Panc1 (cell line): ENCODE data around the gene DCXR. TPM values are rescaled to one million over a fixed set of nuclear protein-coding genes. Genes with fewer than 3 reads are reported as not detected.

ENCODE experiments used
- ATAC-seq: fragments of 200-7000 bp; cut with Tn5 transposase; 2 replicates; pipeline ENCODE4 v1.9.1; 2020; ENCODE audit warnings: mild to moderate bottlenecking, moderate library complexity
- BruUV-seq: library from RNA; stranded (reverse); fragments of 400-500 nt; replicated peaks from 2 replicates; lab custom pipeline; 2021; lab: Mats Ljungman, UMichigan
- CTCF ChIA-PET: fragments of 300-600 bp; sonication (Branson Sonifier 250); formaldehyde crosslinking; loops from one replicate; lab custom pipeline; 2022; ENCODE audit warnings: antibody characterized with exemption; lab: Charles Lee
- POLR2A ChIA-PET: fragments of 300-600 bp; sonication (Branson Sonifier 250); formaldehyde crosslinking; loops from one replicate; lab custom pipeline; 2022; ENCODE audit warnings: antibody characterized with exemption; lab: Charles Lee
- DNase-seq: peaks from one replicate; pipeline ENCODE4 v3.0.0-alpha.2; 2010; ENCODE audit warnings: low read depth, low spot score
- H3K27ac ChIP-seq: 2 replicates; pipeline ENCODE4 v1.5.1; 2011; ENCODE audit warnings: mild to moderate bottlenecking, low read length, inconsistent platforms
- H3K27me3 ChIP-seq: fragments of 200-500 bp; sonication (Bioruptor generic); 2 replicates; pipeline ENCODE4 v1.6.0; 2014; ENCODE audit warnings: low read length, inconsistent platforms; ENCODE audit not compliant: control insufficient read depth, insufficient read depth
- H3K36me3 ChIP-seq: fragments of 200-500 bp; sonication (Bioruptor generic); 2 replicates; pipeline ENCODE4 v1.5.1; 2014; ENCODE audit warnings: inconsistent platforms, mild to moderate bottlenecking, low read length, moderate library complexity; ENCODE audit not compliant: control insufficient read depth, insufficient read depth
- H3K4me1 ChIP-seq: 2 replicates; pipeline ENCODE4 v1.5.1; 2011; ENCODE audit warnings: inconsistent platforms, mild to moderate bottlenecking, low read length, moderate library complexity; ENCODE audit not compliant: control insufficient read depth, insufficient read depth
- H3K4me3 ChIP-seq, 2 experiments: 2 replicates each; pipeline ENCODE4 v1.5.1; 2011 to 2012; ENCODE audit warnings: low read depth in 2 of 2, low read length in 2 of 2, mild to moderate bottlenecking in 2 of 2, inconsistent platforms in 1 of 2, moderate library complexity in 1 of 2
- H3K9me3 ChIP-seq: fragments of 200-500 bp; sonication (Bioruptor generic); 2 replicates; pipeline ENCODE4 v1.5.1; 2014; ENCODE audit warnings: low read depth, mild to moderate bottlenecking, inconsistent platforms, low read length, moderate library complexity; ENCODE audit not compliant: control insufficient read depth, insufficient read depth
- POLR2AphosphoS5 ChIP-seq: IDR thresholded peaks from 2 replicates; pipeline ENCODE4 v1.6.1; 2012; ENCODE audit warnings: mild to moderate bottlenecking, low read depth, low read length, moderate library complexity
- SIN3A ChIP-seq: IDR thresholded peaks from 2 replicates; pipeline ENCODE4 v1.6.1; 2012; ENCODE audit warnings: low read depth, mild to moderate bottlenecking, low read length, moderate library complexity, borderline replicate concordance; ENCODE audit not compliant: insufficient read depth
- TCF7L2 ChIP-seq: IDR thresholded peaks from 2 replicates; pipeline ENCODE4 v1.6.1; 2011; ENCODE audit warnings: mild to moderate bottlenecking, low read depth, low read length, inconsistent platforms
- in situ Hi-C: cut with HindIII; loops from 2 replicates; pipeline ENCODE4 v1.10.0; 2016; ENCODE audit warnings: low sequenced_read_pairs, low pct_unique_long_range_greater_than_20kb
- intact Hi-C: fragments of 100-400 bp; cut with micrococcal nuclease; formaldehyde crosslinking; loops from one replicate; pipeline ENCODE4 v1.10.0; 2022; ENCODE audit not compliant: unreplicated experiment
- total RNA-seq: library from RNA; stranded (reverse); gene quantifications from one replicate; pipeline ENCODE4 v1.2.1, GENCODE V29; 2021; ENCODE audit not compliant: unreplicated experiment
- TF ChIP-seq, protein P1 (sequence below), 2 experiments: IDR thresholded peaks; 2 replicates each; pipeline ENCODE4 v1.6.1; 2011 to 2012; ENCODE audit warnings: low read depth in 2 of 2, control low read depth in 1 of 2, low read length in 1 of 2, mild to moderate bottlenecking in 1 of 2, moderate library complexity in 1 of 2; ENCODE audit not compliant: insufficient read depth in 1 of 2
- TF ChIP-seq, protein P2 (sequence below): fragments of 450-650 bp; IDR thresholded peaks from 2 replicates; pipeline ENCODE4 v1.5.1; 2017; ENCODE audit warnings: mild to moderate bottlenecking

Gene DCXR
- total RNA-seq, 1 experiment from 2014 or later = 128 TPM

DNA sequence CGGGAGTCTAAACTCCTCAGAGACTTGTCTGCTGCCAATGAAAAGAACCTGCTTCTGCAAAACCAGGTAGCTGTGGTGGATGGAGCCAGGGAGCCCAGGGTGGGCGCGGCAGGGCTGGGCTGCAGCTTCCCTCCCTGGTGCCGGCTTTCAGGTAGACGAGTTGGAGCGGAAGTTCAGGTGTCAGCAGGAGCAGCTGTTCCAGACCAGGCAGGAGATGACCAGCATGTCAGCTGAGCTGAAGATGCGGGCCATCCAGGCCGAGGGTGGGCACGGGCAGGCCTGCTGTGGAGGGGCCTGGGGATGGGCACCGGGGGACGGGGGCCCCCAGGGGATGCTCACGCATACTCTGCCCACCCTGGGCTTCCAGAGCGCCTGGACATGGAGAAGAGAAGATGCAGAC is 9.3 kb downstream of the DCXR start:
- H3K27ac ChIP-seq = no peak overlapping the region
- no peak for ATAC-seq
- BruUV-seq = no TSS peak
- peaks cover 17% of the 10 kb centered on the region for H3K4me1 ChIP-seq
- TF ChIP-seq, protein P1, sequence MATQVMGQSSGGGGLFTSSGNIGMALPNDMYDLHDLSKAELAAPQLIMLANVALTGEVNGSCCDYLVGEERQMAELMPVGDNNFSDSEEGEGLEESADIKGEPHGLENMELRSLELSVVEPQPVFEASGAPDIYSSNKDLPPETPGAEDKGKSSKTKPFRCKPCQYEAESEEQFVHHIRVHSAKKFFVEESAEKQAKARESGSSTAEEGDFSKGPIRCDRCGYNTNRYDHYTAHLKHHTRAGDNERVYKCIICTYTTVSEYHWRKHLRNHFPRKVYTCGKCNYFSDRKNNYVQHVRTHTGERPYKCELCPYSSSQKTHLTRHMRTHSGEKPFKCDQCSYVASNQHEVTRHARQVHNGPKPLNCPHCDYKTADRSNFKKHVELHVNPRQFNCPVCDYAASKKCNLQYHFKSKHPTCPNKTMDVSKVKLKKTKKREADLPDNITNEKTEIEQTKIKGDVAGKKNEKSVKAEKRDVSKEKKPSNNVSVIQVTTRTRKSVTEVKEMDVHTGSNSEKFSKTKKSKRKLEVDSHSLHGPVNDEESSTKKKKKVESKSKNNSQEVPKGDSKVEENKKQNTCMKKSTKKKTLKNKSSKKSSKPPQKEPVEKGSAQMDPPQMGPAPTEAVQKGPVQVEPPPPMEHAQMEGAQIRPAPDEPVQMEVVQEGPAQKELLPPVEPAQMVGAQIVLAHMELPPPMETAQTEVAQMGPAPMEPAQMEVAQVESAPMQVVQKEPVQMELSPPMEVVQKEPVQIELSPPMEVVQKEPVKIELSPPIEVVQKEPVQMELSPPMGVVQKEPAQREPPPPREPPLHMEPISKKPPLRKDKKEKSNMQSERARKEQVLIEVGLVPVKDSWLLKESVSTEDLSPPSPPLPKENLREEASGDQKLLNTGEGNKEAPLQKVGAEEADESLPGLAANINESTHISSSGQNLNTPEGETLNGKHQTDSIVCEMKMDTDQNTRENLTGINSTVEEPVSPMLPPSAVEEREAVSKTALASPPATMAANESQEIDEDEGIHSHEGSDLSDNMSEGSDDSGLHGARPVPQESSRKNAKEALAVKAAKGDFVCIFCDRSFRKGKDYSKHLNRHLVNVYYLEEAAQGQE (IDR thresholded peaks at IDR 0.05; ENCODE audit: insufficient read depth in 1 of 2, low read depth in 2 of 2, low read length in 1 of 2) = no peak
- TF ChIP-seq POLR2AphosphoS5 = no peak
- no peak for TF ChIP-seq SIN3A
- TF ChIP-seq, protein P2, sequence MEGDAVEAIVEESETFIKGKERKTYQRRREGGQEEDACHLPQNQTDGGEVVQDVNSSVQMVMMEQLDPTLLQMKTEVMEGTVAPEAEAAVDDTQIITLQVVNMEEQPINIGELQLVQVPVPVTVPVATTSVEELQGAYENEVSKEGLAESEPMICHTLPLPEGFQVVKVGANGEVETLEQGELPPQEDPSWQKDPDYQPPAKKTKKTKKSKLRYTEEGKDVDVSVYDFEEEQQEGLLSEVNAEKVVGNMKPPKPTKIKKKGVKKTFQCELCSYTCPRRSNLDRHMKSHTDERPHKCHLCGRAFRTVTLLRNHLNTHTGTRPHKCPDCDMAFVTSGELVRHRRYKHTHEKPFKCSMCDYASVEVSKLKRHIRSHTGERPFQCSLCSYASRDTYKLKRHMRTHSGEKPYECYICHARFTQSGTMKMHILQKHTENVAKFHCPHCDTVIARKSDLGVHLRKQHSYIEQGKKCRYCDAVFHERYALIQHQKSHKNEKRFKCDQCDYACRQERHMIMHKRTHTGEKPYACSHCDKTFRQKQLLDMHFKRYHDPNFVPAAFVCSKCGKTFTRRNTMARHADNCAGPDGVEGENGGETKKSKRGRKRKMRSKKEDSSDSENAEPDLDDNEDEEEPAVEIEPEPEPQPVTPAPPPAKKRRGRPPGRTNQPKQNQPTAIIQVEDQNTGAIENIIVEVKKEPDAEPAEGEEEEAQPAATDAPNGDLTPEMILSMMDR = no peak
- TF ChIP-seq TCF7L2 = no peak
- DNase-seq = no peak
- no peak overlapping the region for H3K4me3 ChIP-seq
- H3K36me3 ChIP-seq = peaks cover 2% of the 10 kb centered on the region; the same call in 1 of the 2 replicates
- ChIA-PET POLR2A (no interaction called here), CTCF (interaction anchor here (0.6 kb wide), 1 partner anchor 399 kb away, joined by 5 read pairs; no protein-coding TSS in a partner anchor)
- in situ Hi-C loops (no loop called here), intact Hi-C loops (loop anchor here (10.0 kb wide), 1 partner anchor 163 kb away; the partner anchor contains the start of gene P4HB)
- H3K9me3 ChIP-seq = no peaks in the 10 kb centered on the region
- no peaks in the 10 kb centered on the region for H3K27me3 ChIP-seq

- intact Hi-C loops (loop anchor here (10.0 kb wide), 1 partner anchor 161 kb away; the partner anchor contains the start of gene P4HB), in situ Hi-C loops (no loop called here)
- Histone ChIP-seq H3K27me3 (no peaks in the 10 kb centered on the region), H3K9me3 (no peaks in the 10 kb centered on the region), H3K4me1 (peaks cover 19% of the 10 kb centered on the region), H3K27ac (no peak overlapping the region), H3K36me3 (no peaks in the 10 kb centered on the region; the same call in 1 of the 2 replicates), H3K4me3 (no peak overlapping the region)
- ChIA-PET CTCF (interaction anchor here (0.6 kb wide), 1 partner anchor 22 kb away, joined by 4 read pairs; no protein-coding TSS in a partner anchor), POLR2A (interaction anchor here (0.5 kb wide), 1 partner anchor 22 kb away, joined by 3 read pairs; no protein-coding TSS in a partner anchor)
- BruUV-seq = no TSS peak
- no peak for DNase-seq
- TF ChIP-seq SIN3A = no peak
- no peak for TF ChIP-seq TCF7L2
- no peak for TF ChIP-seq POLR2AphosphoS5
- TF ChIP-seq, protein P1 (IDR thresholded peaks at IDR 0.05; ENCODE audit: insufficient read depth in 1 of 2, low read depth in 2 of 2, low read length in 1 of 2) = no peak
- TF ChIP-seq, protein P2 = no peak
- no peak for ATAC-seq
These were observed 11.9 kb downstream of the DCXR start for GRCh38 chr17:82025401-82026107.
